HEK293 (cell line): Measurements from ENCODE around the gene KCNT1.
A peak's percentile ranks its signal among the peaks of the same experiment; 100 is the strongest.

Source experiments
- CTCF ChIA-PET: fragments of 350-600 bp; formaldehyde crosslinking; extraction: SDS; loops from one replicate; lab custom pipeline; 2021; ENCODE audit warnings: antibody characterized with exemption; lab: Yijun Ruan, JAX
- POLR2A ChIA-PET: fragments of 300-600 bp; formaldehyde crosslinking; extraction: SDS; loops from one replicate; lab custom pipeline; 2020; ENCODE audit warnings: antibody characterized with exemption, inconsistent platforms; lab: Yijun Ruan, JAX
- H3K27ac ChIP-seq: fragments of 200-500 bp; sonication (Bioruptor generic); 2 replicates; pipeline ENCODE4 v1.5.1; 2014; ENCODE audit warnings: low read depth, low read length, control low read depth, inconsistent platforms; ENCODE audit errors: extremely low read depth
- H3K36me3 ChIP-seq, 2 experiments: fragments of 200-500 bp in 1 of 2; sonication (Bioruptor generic) in 1 of 2; 1 replicate in 1 of 2; 2 replicates in 1 of 2; pipeline ENCODE4 v1.5.1; 2014 to 2017; ENCODE audit warnings: inconsistent platforms in 2 of 2, low read length in 2 of 2; ENCODE audit not compliant: control insufficient read depth in 2 of 2, insufficient read depth in 1 of 2
- H3K4me1 ChIP-seq: fragments of 200-500 bp; sonication (Bioruptor generic); 2 replicates; pipeline ENCODE4 v1.5.1; 2014; ENCODE audit warnings: mild to moderate bottlenecking, low read length, inconsistent platforms; ENCODE audit not compliant: control insufficient read depth, insufficient read depth
- H3K4me3 ChIP-seq: 2 replicates; pipeline ENCODE4 v1.5.1; 2011; ENCODE audit warnings: low read depth, mild to moderate bottlenecking, control low read depth, low read length, moderate library complexity
- H3K9me3 ChIP-seq: fragments of 200-500 bp; sonication (Bioruptor generic); 2 replicates; pipeline ENCODE4 v1.5.1; 2014; ENCODE audit warnings: low read depth, low read length, inconsistent platforms; ENCODE audit not compliant: control insufficient read depth, insufficient read depth
- GLIS2 ChIP-seq: fragments of 450-650 bp; formaldehyde crosslinking; IDR thresholded peaks from 2 replicates; pipeline ENCODE4 v1.5.1; 2016; ENCODE audit warnings: missing biosample characterization, missing genetic modification characterization
- KLF1 ChIP-seq: fragments of 450-650 bp; formaldehyde crosslinking; IDR thresholded peaks from 2 replicates; pipeline ENCODE4 v1.5.1; 2016; ENCODE audit warnings: missing biosample characterization, missing genetic modification characterization
- KLF10 ChIP-seq: fragments of 450-650 bp; IDR thresholded peaks from 2 replicates; pipeline ENCODE4 v1.5.1; 2018; ENCODE audit warnings: missing biosample characterization, mild to moderate bottlenecking, missing genetic modification characterization
- REPIN1 ChIP-seq: fragments of 450-650 bp; formaldehyde crosslinking; IDR thresholded peaks from 2 replicates; pipeline ENCODE4 v1.5.1; 2017; ENCODE audit warnings: missing biosample characterization, missing genetic modification characterization, low read depth
- ZBTB48 ChIP-seq: fragments of 450-650 bp; formaldehyde crosslinking; IDR thresholded peaks from 2 replicates; pipeline ENCODE4 v1.5.1; 2016; ENCODE audit warnings: missing biosample characterization, missing genetic modification characterization
- ZFHX2 ChIP-seq: fragments of 450-650 bp; formaldehyde crosslinking; conservative IDR thresholded peaks from 2 replicates; pipeline ENCODE4 v1.5.1; 2016; ENCODE audit warnings: missing biosample characterization, missing genetic modification characterization
- ZNF10 ChIP-seq: fragments of 450-650 bp; formaldehyde crosslinking; IDR thresholded peaks from 2 replicates; pipeline ENCODE4 v1.5.1; 2017; ENCODE audit warnings: missing biosample characterization, missing genetic modification characterization
- ZNF16 ChIP-seq: fragments of 450-650 bp; formaldehyde crosslinking; IDR thresholded peaks from 2 replicates; pipeline ENCODE4 v1.5.1; 2016; ENCODE audit warnings: low read depth, missing biosample characterization, missing genetic modification characterization
- ZNF394 ChIP-seq: fragments of 450-650 bp; formaldehyde crosslinking; IDR thresholded peaks from 2 replicates; pipeline ENCODE4 v1.5.1; 2016; ENCODE audit warnings: missing biosample characterization, missing genetic modification characterization, mild to moderate bottlenecking, moderate library complexity, borderline replicate concordance
- ZNF549 ChIP-seq: fragments of 450-650 bp; IDR thresholded peaks from 2 replicates; pipeline ENCODE4 v1.5.1; 2018; ENCODE audit warnings: missing biosample characterization, missing genetic modification characterization, mild to moderate bottlenecking, inconsistent platforms, moderate library complexity
- ZNF664 ChIP-seq: fragments of 450-650 bp; formaldehyde crosslinking; IDR thresholded peaks from 2 replicates; pipeline ENCODE4 v1.5.1; 2016; ENCODE audit warnings: missing biosample characterization, missing genetic modification characterization
- ZNF768 ChIP-seq: fragments of 450-650 bp; formaldehyde crosslinking; IDR thresholded peaks from 2 replicates; pipeline ENCODE4 v1.5.1; 2018; ENCODE audit warnings: missing biosample characterization, mild to moderate bottlenecking, missing genetic modification characterization
- ZNF776 ChIP-seq: fragments of 450-650 bp; formaldehyde crosslinking; IDR thresholded peaks from 2 replicates; pipeline ENCODE4 v1.5.0; 2017; ENCODE audit warnings: missing biosample characterization, missing genetic modification characterization, borderline replicate concordance
- TF ChIP-seq, protein P1 (sequence below): fragments of 450-650 bp; formaldehyde crosslinking; IDR thresholded peaks from 2 replicates; pipeline ENCODE4 v1.5.1; 2017; ENCODE audit warnings: missing biosample characterization, missing genetic modification characterization

The KCNT1 gene

DNA sequence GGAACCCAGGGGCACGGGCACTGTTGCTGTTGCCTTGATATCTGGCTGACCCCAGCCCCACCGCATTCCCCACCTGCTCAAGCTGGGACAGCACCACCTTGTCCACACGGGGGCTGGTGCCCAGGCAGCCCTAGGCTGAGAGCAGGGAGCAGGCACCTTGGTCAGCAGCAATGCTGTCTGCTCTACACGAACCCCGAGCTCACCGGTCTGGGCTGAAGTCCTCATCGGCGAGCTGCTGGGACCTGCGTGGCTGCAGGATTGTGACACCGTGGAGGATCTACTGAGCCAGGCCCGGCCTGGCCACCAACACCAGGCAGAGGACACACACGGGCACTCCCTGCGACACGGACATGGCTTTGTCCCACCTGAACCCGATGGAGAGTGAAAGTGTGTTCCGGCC is 78.1 kb downstream of the KCNT1 start (continued):
- TF ChIP-seq ZNF549 (tag by site-specific recombination), result no peak

DNA sequence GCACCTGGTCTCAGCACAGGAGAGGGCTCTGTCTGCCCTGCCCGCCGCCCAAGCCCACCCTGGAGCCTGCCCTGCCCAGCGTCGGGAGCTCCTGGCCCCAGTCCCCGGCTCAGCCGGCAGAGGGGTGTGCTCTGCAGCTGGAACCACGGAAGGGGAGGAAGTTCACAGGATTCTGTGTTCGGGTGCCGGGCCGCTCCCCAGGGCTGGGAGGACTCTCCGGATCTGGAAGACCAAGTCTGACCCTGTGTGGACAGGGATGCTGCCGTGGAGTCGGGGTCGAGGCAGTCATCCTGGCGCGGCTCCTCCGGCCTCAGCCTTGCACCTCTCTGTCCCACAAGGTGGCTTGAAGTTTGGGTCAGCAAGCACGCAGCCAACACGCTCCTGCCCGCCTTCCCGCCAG is 78.6 kb downstream of the KCNT1 start:
- Histone ChIP-seq H3K36me3 (no peaks in the 10 kb centered on the region), H3K4me1 (no peaks in the 10 kb centered on the region), H3K9me3 (no peaks in the 10 kb centered on the region), H3K27ac (no peak overlapping the region), H3K4me3 (no peak overlapping the region)
- CTCF ChIA-PET, result no interaction called here
- no peak for TF ChIP-seq ZNF16 (tag by site-specific recombination)
- TF ChIP-seq GLIS2, result no peak
- no peak for TF ChIP-seq ZNF394 (tag by site-specific recombination)
- POLR2A ChIA-PET, result no interaction called here

DNA sequence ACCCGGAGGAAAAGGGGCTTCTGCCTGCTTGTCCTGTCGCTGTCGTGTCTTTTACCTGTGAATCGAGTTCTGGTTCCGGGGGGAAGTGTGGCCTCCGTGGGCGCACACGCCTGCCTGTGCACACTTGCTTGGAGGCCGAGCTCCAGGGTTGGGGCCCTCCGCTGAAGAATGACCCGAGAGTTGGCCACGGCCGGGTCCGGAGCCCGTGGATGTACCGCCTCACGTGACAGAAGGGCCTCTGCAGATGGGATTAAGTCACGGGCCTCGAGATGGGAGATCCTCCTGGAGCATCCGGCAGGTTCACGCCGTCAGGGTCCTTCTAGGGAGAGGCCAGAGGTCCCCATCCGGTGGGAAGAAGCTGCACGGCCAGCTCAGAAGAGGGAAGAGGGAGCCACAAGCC is 81.0 kb downstream of the KCNT1 start:
- Histone ChIP-seq H3K4me3 (no peak overlapping the region), H3K36me3 (no peaks in the 10 kb centered on the region), H3K27ac (no peak overlapping the region), H3K4me1 (no peaks in the 10 kb centered on the region), H3K9me3 (no peaks in the 10 kb centered on the region)
- POLR2A ChIA-PET, result interaction anchor here (0.6 kb wide), 1 partner anchor 21 kb away, joined by 3 read pairs; no protein-coding TSS in a partner anchor
- TF ChIP-seq ZNF10 (tag by site-specific recombination), result 0 out of 2 replicates have a peak, but pooled peaks have one; percentile 29
- no peak for TF ChIP-seq ZNF664 (tag by site-specific recombination)
- no peak for TF ChIP-seq KLF10 (tag by site-specific recombination)
- TF ChIP-seq KLF1 (tag by site-specific recombination), result no peak
- TF ChIP-seq ZNF768 (tag by site-specific recombination), result no peak
- no peak for TF ChIP-seq ZBTB48
- TF ChIP-seq, all 188 proteins: peak for 1
- CTCF ChIA-PET, result interaction anchor here (0.6 to 0.8 kb wide), 3 partner anchors 311 to 631 kb away, joined by 3 to 6 read pairs (median 5); no protein-coding TSS in a partner anchor

DNA sequence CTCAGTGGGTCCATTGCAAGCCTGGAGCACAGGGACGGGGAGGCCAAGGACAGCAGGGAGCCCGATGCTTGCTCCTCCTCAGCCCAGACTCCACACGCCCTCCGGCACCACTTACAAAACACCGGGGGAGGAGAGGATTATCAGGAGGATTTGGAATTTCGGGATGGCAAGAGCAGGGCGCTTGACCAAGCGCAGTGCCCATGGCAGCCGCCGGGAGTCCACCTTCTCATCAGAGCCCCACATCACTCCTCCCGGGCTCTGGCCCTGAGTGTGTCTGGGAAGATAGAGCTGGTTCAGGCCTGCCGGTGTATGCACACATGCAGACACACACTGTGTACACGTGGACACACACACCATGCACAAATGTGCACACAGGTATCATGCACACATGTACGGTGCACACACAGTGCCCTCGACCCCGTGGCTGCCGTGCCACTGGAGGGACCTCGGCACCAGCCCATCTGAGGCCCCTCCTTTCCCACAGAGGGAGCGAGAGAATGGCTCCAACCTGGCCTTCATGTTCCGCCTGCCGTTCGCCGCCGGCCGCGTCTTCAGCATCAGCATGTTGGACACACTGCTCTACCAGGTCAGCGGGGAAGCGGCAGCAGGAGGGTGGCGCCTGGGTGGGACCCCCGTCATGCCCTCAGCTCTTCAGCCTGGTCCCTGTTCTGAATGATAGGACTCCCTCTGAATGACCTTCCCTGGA is 81.7 kb downstream of the KCNT1 start:
- no peak overlapping the region for H3K4me3 ChIP-seq
- CTCF ChIA-PET, result interaction anchor here (0.6 to 0.8 kb wide), 3 partner anchors 148 to 631 kb away, joined by 3 read pairs; no protein-coding TSS in a partner anchor
- no peak overlapping the region for H3K27ac ChIP-seq
- TF ChIP-seq ZNF776 (tag by site-specific recombination), result no peak
- TF ChIP-seq, protein P1, sequence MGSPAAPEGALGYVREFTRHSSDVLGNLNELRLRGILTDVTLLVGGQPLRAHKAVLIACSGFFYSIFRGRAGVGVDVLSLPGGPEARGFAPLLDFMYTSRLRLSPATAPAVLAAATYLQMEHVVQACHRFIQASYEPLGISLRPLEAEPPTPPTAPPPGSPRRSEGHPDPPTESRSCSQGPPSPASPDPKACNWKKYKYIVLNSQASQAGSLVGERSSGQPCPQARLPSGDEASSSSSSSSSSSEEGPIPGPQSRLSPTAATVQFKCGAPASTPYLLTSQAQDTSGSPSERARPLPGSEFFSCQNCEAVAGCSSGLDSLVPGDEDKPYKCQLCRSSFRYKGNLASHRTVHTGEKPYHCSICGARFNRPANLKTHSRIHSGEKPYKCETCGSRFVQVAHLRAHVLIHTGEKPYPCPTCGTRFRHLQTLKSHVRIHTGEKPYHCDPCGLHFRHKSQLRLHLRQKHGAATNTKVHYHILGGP (tag by site-specific recombination), result no peak
- TF ChIP-seq, all 188 proteins: peak for 0
- Histone ChIP-seq H3K9me3 (no peaks in the 10 kb centered on the region), H3K4me1 (no peaks in the 10 kb centered on the region), H3K36me3 (no peaks in the 10 kb centered on the region)
- POLR2A ChIA-PET, result no interaction called here

DNA sequence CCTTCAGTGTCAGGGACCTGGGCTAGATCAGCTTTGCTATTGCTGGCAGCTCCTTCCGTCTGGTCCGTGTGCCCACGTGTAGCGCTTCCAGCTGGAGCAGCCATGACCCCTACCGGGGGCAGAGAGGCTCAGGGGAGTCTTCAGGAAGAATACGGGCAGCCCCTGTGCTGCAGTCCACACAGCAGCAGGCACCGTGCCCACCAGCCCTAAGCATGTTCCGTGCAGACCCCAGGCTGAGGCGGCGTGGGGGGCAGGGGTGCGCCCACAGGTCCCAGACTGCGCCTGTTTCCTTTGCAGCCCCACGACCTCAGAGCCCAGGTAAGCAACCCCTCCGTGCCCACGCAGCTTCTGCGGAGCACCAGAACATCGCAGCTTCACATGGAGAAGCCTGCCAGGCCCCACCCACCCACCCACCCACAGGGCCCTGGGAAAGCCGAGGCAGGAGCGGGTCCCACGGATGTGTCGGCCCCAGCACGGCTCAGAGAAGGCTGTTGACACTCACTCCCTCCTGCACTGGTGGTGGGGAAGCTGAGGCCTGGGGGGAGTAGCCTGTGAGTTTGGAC is 83.1 kb downstream of the KCNT1 start:
- TF ChIP-seq REPIN1 (tag by site-specific recombination) (no peak), ZFHX2 (tag by site-specific recombination) (peak; percentile 58)
- ChIA-PET CTCF (interaction anchor here (0.9 kb wide), 1 partner anchor 13 kb away, joined by 3 read pairs; no protein-coding TSS in a partner anchor), POLR2A (interaction anchor here (0.6 kb wide), 1 partner anchor 326 kb away, joined by 3 read pairs; no protein-coding TSS in a partner anchor)
- Histone ChIP-seq H3K9me3 (no peaks in the 10 kb centered on the region), H3K4me3 (no peak overlapping the region), H3K4me1 (no peaks in the 10 kb centered on the region), H3K36me3 (no peaks in the 10 kb centered on the region), H3K27ac (no peak overlapping the region)
